ENCODE measurements around the gene RGMA. TPM values are rescaled to one million over a fixed set of nuclear protein-coding genes. Genes with fewer than 3 reads are reported as not detected.
A peak's percentile ranks its signal among the peaks of the same experiment; 100 is the strongest.

RGMA gene
- total and polyA plus RNA-seq, 2 of the 8 experiments (the other 6 are each of a cell fraction or from before 2014, with no cell fraction given) = 19.9 to 39.8 TPM

- peak overlapping the region; percentile 22 for H4K91ac ChIP-seq (replicated peaks; ENCODE audit: insufficient read length, low read length)
- H2AFZ ChIP-seq (ENCODE audit: low read length) = peak overlapping the region; percentile 69; the same call in 1 of the 2 replicates
- no peaks in the 10 kb centered on the region for H3K79me1 ChIP-seq (ENCODE audit: low read depth, low read length)
- no peak overlapping the region for H2BK120ac ChIP-seq (replicated peaks; ENCODE audit: low read depth, low read length)
- H4K8ac ChIP-seq (ENCODE audit: extremely low read depth, insufficient read depth, low read length) = no peak overlapping the region; the same call in 1 of the 2 replicates
- no peak overlapping the region for H2AK5ac ChIP-seq (ENCODE audit: low read depth, low read length)
- no peak overlapping the region for H2BK15ac ChIP-seq (ENCODE audit: low read length)
- H4K20me1 ChIP-seq (replicated peaks in 1 of 2; ENCODE audit: control insufficient read depth in 1 of 2, insufficient read depth in 2 of 2, low read length in 2 of 2) = no peaks in the 10 kb centered on the region
- H3K36me3 ChIP-seq (ENCODE audit: control insufficient read depth in 2 of 4, insufficient read depth in 4 of 4, low read length in 3 of 4) = no peaks in the 10 kb centered on the region
- H3K4ac ChIP-seq (replicated peaks; ENCODE audit: insufficient read length, low read depth, low read length) = no peak overlapping the region
- ChIA-PET CTCF (ENCODE audit: partially characterized antibody) (interaction anchor here (0.9 kb wide), 1 partner anchor 8 kb away, joined by 7 read pairs; no protein-coding TSS in a partner anchor), POLR2A (ENCODE audit: partially characterized antibody) (interaction anchor here (0.9 to 1.0 kb wide), 2 partner anchors 19 to 104 kb away, joined by 3 read pairs; no protein-coding TSS in a partner anchor)
- peak overlapping the region; percentile 64 to 69 for H3K4me2 ChIP-seq (ENCODE audit: insufficient read depth in 1 of 2, low read depth in 2 of 2, low read length in 2 of 2)
- no peak overlapping the region for H3K56ac ChIP-seq (replicated peaks; ENCODE audit: insufficient read length, low read depth, low read length)
- no peak overlapping the region for H3K14ac ChIP-seq (ENCODE audit: insufficient read length)
- peak overlapping the region; percentile 63; the same call in 1 of the 2 replicates for H2BK12ac ChIP-seq (ENCODE audit: low read depth, low read length)
- no peaks in the 10 kb centered on the region for H3K79me2 ChIP-seq (ENCODE audit: control insufficient read depth in 1 of 2, insufficient read depth in 2 of 2, low read length in 2 of 2)
- H3K27me3 ChIP-seq (replicated peaks in 1 of 4; ENCODE audit: control insufficient read depth in 3 of 4, extremely low read depth in 1 of 4, insufficient read depth in 3 of 4, low read length in 3 of 4) = peaks cover 0 to 13% (median 6%) of the 10 kb centered on the region in 4 experiments; a peak in 6 of 7 replicates
- H3K9ac ChIP-seq (replicated peaks in 1 of 4; ENCODE audit: extremely low read depth in 1 of 4, low read depth in 3 of 4, low read length in 3 of 4) = no peak overlapping the region
- H2BK20ac ChIP-seq (ENCODE audit: low read length) = no peak overlapping the region
- peaks cover 0 to 15% (median 8%) of the 10 kb centered on the region in 4 experiments; a peak in 6 of 7 replicates for H3K4me1 ChIP-seq (replicated peaks in 1 of 4; ENCODE audit: control insufficient read depth in 3 of 4, insufficient read depth in 4 of 4, low read length in 3 of 4)
- H3K23ac ChIP-seq (ENCODE audit: insufficient read length) = no peak overlapping the region
- DNase-seq (ENCODE audit: low read depth in 1 of 2, low spot score in 2 of 2) = peak in 1 of 2 experiments; percentile 65
- H3K27ac ChIP-seq (ENCODE audit: low read depth, low read length) = no peak overlapping the region
- WGBS, 2 experiments (ENCODE audit: extremely low coverage in 1 of 2, insufficient coverage in 1 of 2, insufficient read length in 1 of 2, insufficient replicate concordance in 2 of 2, low coverage in 1 of 2, low lambda C conversion rate in 2 of 2, missing lambda C conversion rate in 1 of 2) = 24% methylated on average over 46 of the region's 46 CpGs; no CpG with 5 or more reads in 1 of the 2 experiments
- no peak overlapping the region for H2BK5ac ChIP-seq (ENCODE audit: low read depth, low read length)
- H3K4me3 ChIP-seq (ENCODE audit: extremely low read depth in 1 of 4, insufficient read depth in 2 of 4, low read depth in 3 of 4, low read length in 4 of 4) = peak overlapping the region in 2 of 4 experiments; percentile 15 to 53; a peak in 4 of 8 replicates
- no peaks in the 10 kb centered on the region for H3K23me2 ChIP-seq (ENCODE audit: low read depth, low read length)
- FAIRE-seq = no peak
- no peaks in the 10 kb centered on the region for H3K9me3 ChIP-seq (ENCODE audit: insufficient read depth in 2 of 2, low read depth in 1 of 2, low read length in 1 of 2)
- no peak overlapping the region for H4K5ac ChIP-seq (ENCODE audit: insufficient read length, low read depth, low read length)
- H3K18ac ChIP-seq (ENCODE audit: extremely low read depth, low read length) = no peak overlapping the region
- peak; percentile 43; the same call in 1 of the 2 replicates for TF ChIP-seq SUZ12 (IDR thresholded peaks at IDR 0.05; ENCODE audit: low read length)
- no peak for TF ChIP-seq RXRA (IDR thresholded peaks at IDR 0.05; ENCODE audit: insufficient read depth, low read depth, low read length)
- TF ChIP-seq RAD21 (IDR thresholded peaks at IDR 0.05 in 1 of 2, conservative IDR thresholded peaks at IDR 0.05 in 1 of 2; ENCODE audit: low read depth in 2 of 2, low read length in 2 of 2) = peak in 1 of 2 experiments; percentile 7; a peak in 1 of 4 replicates
- peak; percentile 46 for TF ChIP-seq ASH2L (IDR thresholded peaks at IDR 0.05; ENCODE audit: low read length)
- peak; percentile 23 for TF ChIP-seq NANOG (IDR thresholded peaks at IDR 0.05; ENCODE audit: insufficient read depth, low read depth, low read length, poor library complexity, severe bottlenecking)
- peak; percentile 34 for TF ChIP-seq RNF2 (IDR thresholded peaks at IDR 0.05; ENCODE audit: borderline replicate concordance, low read depth, low read length, missing control alignments, poor library complexity, severe bottlenecking)
- TF ChIP-seq MAFK (IDR thresholded peaks at IDR 0.05; ENCODE audit: low read depth, low read length) = no peak
- TF ChIP-seq GABPA (IDR thresholded peaks at IDR 0.05; ENCODE audit: borderline replicate concordance, insufficient read depth, low read length) = no peak
- TF ChIP-seq MAX (IDR thresholded peaks at IDR 0.05) = peak; percentile 95
- TF ChIP-seq TEAD4 (IDR thresholded peaks at IDR 0.05; ENCODE audit: low read depth, low read length) = peak; percentile 88
These were observed 20.5 kb upstream of the RGMA start for GRCh38 chr15:93109336-93110102.

All from H1 (cell line).